DND-41 (cell line): Measurements from ENCODE around the gene CHRNA9.

Experiments used
- EZH2 ChIP-seq: IDR thresholded peaks from 3 replicates; pipeline ENCODE4 v1.6.1; 2012; ENCODE audit warnings: borderline replicate concordance, low read depth, mild to moderate bottlenecking, moderate library complexity, low read length, inconsistent platforms; ENCODE audit not compliant: severe bottlenecking
- TF ChIP-seq, protein P1 (sequence below): IDR thresholded peaks from 2 replicates; pipeline ENCODE4 v1.5.1; 2012; ENCODE audit warnings: borderline replicate concordance, low read length, moderate library complexity, mild to moderate bottlenecking; ENCODE audit not compliant: poor library complexity, severe bottlenecking; ENCODE audit errors: extremely low read depth

DNA sequence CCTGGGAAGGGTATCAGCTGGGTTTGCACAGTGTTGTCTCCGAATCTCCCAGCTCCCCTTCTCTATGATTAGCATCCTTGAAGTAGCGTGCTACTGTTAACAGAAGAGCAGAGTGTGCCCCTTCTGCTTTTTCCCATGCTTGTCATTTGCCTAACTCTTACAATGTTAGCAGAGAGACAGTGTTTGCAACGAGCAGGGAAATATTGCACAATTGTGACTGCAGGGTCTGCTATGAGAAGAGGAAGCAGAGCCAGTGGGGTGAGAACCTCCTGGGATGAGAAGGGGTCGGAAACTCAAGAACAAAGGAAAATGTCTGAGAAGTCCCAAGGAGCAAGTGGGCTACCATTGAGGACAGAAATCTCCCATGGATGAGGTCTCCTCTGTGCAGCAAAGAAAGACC is 7.8 kb upstream of the CHRNA9 start:
- TF ChIP-seq, protein P1, sequence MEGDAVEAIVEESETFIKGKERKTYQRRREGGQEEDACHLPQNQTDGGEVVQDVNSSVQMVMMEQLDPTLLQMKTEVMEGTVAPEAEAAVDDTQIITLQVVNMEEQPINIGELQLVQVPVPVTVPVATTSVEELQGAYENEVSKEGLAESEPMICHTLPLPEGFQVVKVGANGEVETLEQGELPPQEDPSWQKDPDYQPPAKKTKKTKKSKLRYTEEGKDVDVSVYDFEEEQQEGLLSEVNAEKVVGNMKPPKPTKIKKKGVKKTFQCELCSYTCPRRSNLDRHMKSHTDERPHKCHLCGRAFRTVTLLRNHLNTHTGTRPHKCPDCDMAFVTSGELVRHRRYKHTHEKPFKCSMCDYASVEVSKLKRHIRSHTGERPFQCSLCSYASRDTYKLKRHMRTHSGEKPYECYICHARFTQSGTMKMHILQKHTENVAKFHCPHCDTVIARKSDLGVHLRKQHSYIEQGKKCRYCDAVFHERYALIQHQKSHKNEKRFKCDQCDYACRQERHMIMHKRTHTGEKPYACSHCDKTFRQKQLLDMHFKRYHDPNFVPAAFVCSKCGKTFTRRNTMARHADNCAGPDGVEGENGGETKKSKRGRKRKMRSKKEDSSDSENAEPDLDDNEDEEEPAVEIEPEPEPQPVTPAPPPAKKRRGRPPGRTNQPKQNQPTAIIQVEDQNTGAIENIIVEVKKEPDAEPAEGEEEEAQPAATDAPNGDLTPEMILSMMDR = no peak
- no peak for TF ChIP-seq EZH2
